A172 (cell line): ENCODE data around the gene DIP2C. TPM values are rescaled to one million over a fixed set of nuclear protein-coding genes. Genes with fewer than 3 reads are reported as not detected.
A peak's percentile ranks its signal among the peaks of the same experiment; 100 is the strongest.
"Not testable (repeated sequence)": the region's sequence is repeated elsewhere in the genome, so short reads cannot be mapped to it uniquely, and the experiment has no call there.

ENCODE experiments used
- DNase-seq: peaks from one replicate; pipeline ENCODE4 v3.0.0-alpha.2; 2015; ENCODE audit warnings: low spot score
- total RNA-seq: library from RNA; depleted of rRNA; stranded (reverse); fragments of >200 nt; shearing (Covaris generic); gene quantifications from 2 replicates; pipeline ENCODE4 v1.2.3, GENCODE V29; 2014

DIP2C gene
- total RNA-seq, 1 experiment from 2014 or later, result 12.8 TPM

- DNase-seq, result no peak
Measured at GRCh38 chr10:282294-283139, 407.0 kb downstream of the DIP2C start.

- DNase-seq, result no peak
Measured at GRCh38 chr10:279655-280054, 409.8 kb downstream of the DIP2C start.

- DNase-seq, result no peak
Measured at GRCh38 chr10:279232-279631, 410.2 kb downstream of the DIP2C start.

DNA sequence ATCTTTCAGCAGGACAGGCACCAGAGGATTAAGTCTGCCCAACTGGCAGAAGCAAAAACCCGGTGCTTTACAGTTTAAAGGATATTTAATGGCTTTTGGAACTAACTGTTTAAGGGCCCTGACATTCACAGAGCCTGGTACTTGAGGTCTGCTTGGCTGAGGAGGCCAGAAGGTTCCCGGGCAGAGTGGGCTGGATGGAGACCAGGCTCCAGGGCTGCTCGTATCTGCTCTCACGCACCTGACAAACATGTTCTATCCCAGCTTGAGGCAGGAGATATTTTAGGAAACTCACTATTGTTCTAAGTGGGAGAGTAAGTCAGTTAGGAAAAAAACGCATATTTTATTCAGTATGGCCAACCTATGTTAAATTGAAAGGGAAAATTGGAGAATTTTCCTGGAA is 410.8 kb downstream of the DIP2C start:
- DNase-seq, result no peak

DNA sequence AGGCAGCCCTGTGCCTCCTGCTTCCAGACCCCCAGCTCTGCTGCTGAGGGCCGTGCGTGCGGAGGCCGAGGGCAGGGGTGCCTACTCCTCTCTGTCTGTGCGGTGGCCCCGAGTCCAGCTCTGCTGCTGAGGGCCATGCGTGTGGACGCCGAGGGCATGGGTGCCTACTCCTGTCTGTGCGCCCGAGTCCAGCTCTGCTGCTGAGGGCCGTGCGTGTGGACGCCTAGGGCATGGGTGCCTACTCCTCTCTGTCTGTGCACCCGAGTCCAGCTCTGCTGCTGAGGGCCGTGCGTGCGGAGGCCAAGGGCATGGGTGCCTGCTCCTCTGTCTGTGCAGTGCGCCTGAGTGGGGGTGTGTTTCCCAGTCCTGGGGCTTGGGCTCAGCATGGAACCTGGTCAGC is 411.5 kb downstream of the DIP2C start:
- DNase-seq, result no peak

DNA sequence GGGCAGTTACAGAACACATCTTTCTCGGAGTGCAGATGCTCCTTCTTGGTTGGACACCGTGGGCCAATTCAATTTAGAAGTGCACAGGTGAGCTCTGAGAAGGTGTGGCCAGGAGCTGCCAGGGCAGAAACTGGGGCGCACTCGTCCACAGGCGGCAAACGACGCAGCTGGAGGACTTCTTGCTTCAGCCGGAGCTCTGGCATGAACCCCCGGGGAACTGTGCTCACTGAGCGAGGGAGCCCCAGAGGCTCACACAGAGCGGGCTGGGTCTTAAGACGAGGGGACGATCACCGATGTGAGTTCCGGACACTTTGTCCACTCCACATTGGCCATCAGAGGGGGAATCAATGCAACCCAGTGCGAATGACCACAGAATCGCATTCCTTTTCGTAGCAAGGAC is 413.8 kb downstream of the DIP2C start:
- no peak for DNase-seq

DNA sequence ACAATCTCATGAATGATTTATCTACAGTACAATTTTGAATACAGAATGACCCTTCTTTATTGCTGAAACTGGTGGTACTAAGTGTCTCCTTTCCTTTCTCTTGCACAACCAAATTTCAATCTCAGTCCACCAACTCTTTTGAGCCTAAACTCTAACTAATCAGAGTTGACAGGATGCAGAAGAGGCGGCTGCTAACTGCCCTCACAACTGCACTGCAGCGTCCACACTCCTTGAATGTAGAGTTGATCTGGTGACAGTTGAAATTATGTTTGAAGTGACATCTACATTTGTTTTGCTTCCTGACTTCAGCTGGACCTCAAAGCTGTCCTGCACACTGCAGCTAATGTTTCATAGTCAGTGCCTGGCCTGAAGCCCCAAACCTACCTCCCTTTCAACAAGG is 414.6 kb downstream of the DIP2C start:
- DNase-seq, result no peak

DNA sequence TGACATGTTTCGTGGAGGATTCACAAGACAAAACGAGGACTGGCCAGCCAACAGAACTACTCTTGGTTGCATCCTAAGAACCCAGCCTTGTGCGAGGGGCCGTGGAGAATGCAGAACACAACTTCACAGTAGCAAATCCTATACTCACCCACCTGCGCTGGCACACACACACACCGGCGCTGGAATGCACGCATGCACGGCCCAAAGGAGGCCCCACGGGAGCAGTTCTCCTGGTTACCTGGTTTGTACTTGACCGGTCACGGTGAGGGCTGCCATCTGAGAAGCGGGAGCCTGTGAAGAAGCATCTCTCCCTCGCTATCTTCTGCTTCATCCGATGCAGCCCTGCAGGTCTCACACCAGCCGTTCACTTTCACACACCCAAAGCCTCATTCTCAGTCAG is 416.4 kb downstream of the DIP2C start:
- no peak for DNase-seq

GRCh38 chr10:271722-272121 is 417.7 kb downstream of the DIP2C start:
- no peak for DNase-seq

DNA sequence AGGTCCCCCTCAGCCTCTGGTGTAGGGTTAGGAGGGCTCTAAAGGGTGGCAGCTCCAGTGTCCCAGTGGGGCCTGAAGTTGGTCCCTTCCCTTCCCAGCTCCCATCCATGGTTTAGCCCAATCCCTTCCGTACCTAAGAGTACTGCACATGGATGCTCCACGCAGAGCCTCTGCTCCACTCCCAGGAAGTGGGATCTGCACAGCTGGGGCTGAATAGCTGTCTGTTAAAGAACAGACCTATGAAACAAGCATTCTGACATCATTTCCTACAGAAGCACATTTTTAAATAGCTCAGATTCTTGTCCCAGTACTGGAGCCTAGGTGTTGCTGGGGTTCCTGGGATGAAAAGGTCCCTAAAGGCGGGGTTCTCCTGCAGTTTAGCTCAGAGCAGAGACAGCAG is 418.3 kb downstream of the DIP2C start:
- DNase-seq, result peak; percentile 16

- no peak for DNase-seq
Measured at GRCh38 chr10:269440-270074, 419.9 kb downstream of the DIP2C start.

DNA sequence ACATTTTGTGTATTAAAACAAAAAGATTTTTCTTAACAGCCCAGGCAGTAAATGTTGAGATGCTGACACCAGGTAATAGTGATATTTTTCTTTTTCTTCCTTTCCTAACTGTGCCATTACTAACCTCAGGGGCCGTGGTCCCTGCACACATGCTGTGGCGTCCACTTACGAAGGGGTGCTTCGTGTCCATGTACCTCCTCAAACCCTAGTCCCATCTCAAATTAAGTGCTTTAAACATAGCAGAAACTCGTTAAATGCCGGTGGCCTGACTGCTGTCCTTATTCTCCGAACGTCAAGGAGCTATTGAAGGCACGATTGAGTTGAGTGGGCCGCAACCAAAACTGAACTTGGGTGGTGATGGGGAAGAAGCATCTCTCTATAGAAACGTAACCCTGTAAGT is 421.8 kb downstream of the DIP2C start:
- DNase-seq, result no peak

DNA sequence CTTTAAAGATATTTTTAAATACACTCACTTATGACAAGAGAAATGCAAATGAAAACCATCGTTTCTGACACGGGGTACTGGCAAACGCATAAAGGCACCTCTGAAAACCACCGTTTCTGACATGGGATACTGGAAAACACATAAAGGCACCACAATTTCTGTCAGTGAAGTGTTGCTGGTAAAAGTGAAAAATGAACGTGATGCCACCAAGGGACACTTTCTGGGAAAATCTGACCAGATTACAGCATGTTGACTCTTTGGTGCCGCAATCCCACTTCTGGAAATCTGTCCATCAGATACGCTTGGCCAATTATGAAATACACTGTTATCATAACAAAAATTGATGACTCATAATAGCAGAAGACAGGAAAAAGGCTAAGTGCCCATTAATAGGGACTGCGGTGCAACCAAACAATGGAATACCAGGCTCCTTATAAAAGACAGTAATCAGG is 422.5 kb downstream of the DIP2C start:
- peak; percentile 12 for DNase-seq

- not testable (repeated sequence) for DNase-seq
Measured at GRCh38 chr10:265816-266588, 423.5 kb downstream of the DIP2C start.

DNA sequence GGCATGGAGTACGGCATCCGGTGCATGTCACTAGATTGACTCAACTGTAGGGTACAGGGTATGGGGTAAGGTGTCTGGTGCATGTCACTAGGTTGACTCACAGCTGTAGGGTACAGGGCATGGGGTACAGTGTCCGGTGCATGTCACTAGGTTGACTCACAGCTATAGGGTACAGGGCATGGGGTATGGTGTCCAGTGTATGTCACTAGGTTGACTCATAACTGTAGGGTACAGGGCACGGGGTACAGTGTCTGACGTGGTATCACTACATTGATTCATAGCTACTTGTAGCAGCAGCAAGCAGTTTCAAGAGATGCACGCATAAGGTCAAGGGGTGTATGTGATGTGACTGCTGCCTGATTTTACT is 424.4 kb downstream of the DIP2C start:
- not testable (repeated sequence) for DNase-seq

DNA sequence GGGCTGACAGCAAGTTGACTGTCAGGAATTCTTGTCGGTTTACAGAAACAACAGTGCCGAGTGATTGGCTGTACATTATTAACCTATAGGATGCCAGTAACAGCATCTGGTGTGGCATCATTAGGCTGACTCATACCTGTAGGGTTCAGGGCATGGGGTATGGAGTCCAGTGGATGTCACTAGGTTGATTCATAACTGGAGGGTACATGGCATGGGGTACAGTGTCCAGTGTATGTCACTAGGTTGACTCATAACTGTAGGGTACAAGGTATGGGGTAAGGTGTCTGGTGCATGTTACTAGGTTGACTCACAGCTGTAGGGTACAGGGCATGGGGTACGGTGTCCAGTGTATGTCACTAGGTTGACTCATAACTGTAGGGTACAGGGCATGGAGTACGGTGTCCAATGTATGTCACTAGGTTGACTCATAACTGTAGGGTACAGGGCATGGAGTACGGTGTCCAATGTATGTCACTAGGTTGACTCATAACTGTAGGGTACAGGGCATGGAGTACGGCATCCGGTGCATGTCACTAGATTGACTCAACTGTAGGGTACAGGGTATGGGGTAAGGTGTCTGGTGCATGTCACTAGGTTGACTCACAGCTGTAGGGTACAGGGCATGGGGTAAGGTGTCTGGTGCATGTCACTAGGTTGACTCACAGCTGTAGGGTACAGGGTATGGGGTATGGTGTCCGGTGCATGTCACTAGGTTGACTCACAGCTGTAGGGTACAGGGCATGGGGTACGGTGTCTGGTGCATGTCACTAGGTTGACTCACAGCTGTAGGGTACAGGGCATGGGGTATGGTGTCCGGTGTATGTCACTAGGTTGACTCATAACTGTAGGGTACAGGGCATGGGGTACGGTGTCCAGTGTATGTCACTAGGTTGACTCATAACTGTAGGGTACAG is 425.1 kb downstream of the DIP2C start:
- not testable (repeated sequence) for DNase-seq

GRCh38 chr10:260819-261429 is 428.5 kb downstream of the DIP2C start:
- no peak for DNase-seq

DNA sequence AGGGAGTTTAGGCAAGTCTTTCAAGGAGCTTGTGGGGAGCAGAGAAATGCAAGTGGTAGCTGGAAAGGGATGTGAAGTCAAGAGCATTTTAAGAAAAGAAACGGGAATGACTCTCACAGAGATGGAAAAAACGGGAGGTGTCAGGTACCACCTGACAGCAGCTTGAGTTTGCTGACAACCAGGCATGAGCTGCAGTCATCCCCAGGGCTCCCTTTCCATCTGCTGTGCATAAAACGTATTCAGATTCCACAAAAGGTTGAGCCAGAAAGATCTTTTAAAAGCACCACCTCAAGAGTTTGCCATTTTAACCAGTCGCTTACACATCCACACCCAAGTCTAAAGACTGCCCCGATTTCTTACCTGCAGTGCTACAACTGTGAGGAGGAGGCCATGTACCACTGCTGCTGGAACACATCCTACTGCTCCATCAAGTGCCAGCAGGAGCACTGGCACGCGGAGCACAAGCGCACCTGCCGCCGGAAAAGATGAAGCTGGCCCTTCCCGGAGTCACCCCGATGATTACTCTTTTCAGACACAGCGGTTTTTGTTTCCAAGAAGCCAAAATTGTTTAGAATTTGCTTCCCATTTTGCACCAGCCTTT is 437.4 kb downstream of the DIP2C start:
- no peak for DNase-seq

DNA sequence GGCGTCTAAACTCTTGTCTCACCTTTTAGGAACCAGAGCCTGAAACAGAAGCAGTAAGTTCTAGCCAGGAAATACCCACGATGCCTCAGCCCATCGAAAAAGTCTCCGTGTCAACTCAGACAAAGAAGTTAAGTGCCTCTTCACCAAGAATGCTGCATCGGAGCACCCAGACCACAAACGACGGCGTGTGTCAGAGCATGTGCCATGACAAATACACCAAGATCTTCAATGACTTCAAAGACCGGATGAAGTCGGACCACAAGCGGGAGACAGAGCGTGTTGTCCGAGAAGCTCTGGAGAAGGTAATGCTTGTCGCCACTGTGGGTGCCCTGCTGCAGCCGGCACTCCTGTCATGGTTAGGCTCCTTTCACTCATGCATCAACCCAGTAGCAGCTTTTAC is 441.2 kb downstream of the DIP2C start:
- no peak for DNase-seq

DNA sequence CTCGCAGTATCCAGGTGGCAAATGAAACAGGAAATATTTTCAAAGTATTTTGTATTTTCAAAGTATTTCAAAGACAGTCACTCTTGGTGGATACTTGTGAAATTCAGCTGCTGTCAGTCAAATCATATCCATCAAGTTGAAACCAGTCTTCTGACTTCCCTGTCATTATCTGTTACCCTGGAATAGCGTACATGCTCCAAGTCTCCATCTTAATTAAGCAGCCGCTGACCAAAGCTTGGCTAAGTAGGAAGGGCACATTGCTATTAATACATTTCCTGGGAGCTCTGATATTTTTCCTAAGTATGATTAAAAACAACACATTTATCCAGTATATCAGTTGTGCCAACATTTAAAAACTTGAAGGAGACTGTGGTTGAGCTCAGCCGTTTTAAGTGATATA is 442.0 kb downstream of the DIP2C start:
- no peak for DNase-seq

DNA sequence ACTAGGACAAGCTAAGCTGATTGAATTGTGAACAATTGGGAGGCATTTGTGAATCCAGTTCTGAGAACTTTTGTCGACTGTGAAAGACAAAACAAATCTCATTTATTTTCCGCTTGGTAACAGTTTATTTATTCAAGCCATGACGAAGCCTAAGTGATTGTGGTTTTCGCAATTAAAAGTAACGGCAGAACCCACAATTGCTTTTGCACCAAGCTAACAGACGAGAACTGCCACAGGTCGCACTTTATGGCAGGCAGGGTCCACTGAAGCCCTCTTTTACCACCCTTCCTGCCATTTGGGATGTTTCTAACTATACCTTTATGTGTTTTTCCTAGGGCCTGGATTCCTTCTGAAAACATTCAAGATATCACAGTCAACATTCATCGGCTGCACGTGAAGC is 443.0 kb downstream of the DIP2C start:
- DNase-seq, result no peak
